Measurements from ENCODE around the gene RELB.
A peak's percentile ranks its signal among the peaks of the same experiment; 100 is the strongest.

Gene RELB

GRCh38 chr19:45023048-45023447, 21.8 kb downstream of the RELB start:
- no peak for DNase-seq (ENCODE audit: low spot score)

GRCh38 chr19:45025264-45025663, 24.0 kb downstream of the RELB start:
- no peak for DNase-seq (ENCODE audit: low spot score)

GRCh38 chr19:45027371-45027770, 26.1 kb downstream of the RELB start:
- no peak for DNase-seq (ENCODE audit: low spot score)

GRCh38 chr19:45030825-45031224, 29.6 kb downstream of the RELB start:
- no peak for DNase-seq (ENCODE audit: low spot score)

GRCh38 chr19:45032421-45032820, 31.2 kb downstream of the RELB start:
- DNase-seq (ENCODE audit: low spot score): no peak

- DNase-seq (ENCODE audit: low spot score): no peak
Observed at GRCh38 chr19:45035755-45036154, 34.5 kb downstream of the RELB start.

- DNase-seq (ENCODE audit: low spot score): no peak
Observed at GRCh38 chr19:45037393-45038169, 36.3 kb downstream of the RELB start.

GRCh38 chr19:45038931-45039893, 37.9 kb downstream of the RELB start, which contains the start of gene CLASRP:
Gene CLASRP (plus strand): TSS chr19:45039045. CDS start chr19:45040213, 1,168 bp downstream.
- peak; percentile 98 for DNase-seq (ENCODE audit: low spot score)

- no peak for DNase-seq (ENCODE audit: low spot score)
Observed at GRCh38 chr19:45040059-45040771, 39.0 kb downstream of the RELB start.

GRCh38 chr19:45041125-45041524, 39.9 kb downstream of the RELB start:
- no peak for DNase-seq (ENCODE audit: low spot score)

- DNase-seq (ENCODE audit: low spot score): no peak
Observed at GRCh38 chr19:45045671-45046353, 44.5 kb downstream of the RELB start.

- no peak for DNase-seq (ENCODE audit: low spot score)
Observed at GRCh38 chr19:45046355-45046754, 45.1 kb downstream of the RELB start.

- DNase-seq (ENCODE audit: low spot score): no peak
Observed at GRCh38 chr19:45047188-45047797, 46.0 kb downstream of the RELB start.

GRCh38 chr19:45049073-45049736, 47.9 kb downstream of the RELB start:
- no peak for DNase-seq (ENCODE audit: low spot score)

GRCh38 chr19:45050036-45050435, 48.8 kb downstream of the RELB start:
- DNase-seq (ENCODE audit: low spot score): no peak

GRCh38 chr19:45051929-45052579, 50.8 kb downstream of the RELB start:
- no peak for DNase-seq (ENCODE audit: low spot score)

GRCh38 chr19:45056831-45057230, 55.6 kb downstream of the RELB start:
- no peak for DNase-seq (ENCODE audit: low spot score)

GRCh38 chr19:45057444-45057843, 56.2 kb downstream of the RELB start:
- no peak for DNase-seq (ENCODE audit: low spot score)

- DNase-seq (ENCODE audit: low spot score): no peak
Observed at GRCh38 chr19:45058622-45059159, 57.4 kb downstream of the RELB start.

All from D341Med (cell line).